Activated T-helper 17 cell treated with anti-CD3 and anti-CD28 coated beads, Interleukin-2, amount 50 U/mL, for 72 hours (primary cell): Measurements from ENCODE around the gene UNKL. TPM values are rescaled to one million over a fixed set of nuclear protein-coding genes. Genes with fewer than 3 reads are reported as not detected.

Experiments used
- ATAC-seq: fragments of 150-1000 bp; cut with Tn5 transposase; replicated peaks from 2 replicates; pipeline ENCODE4 v1.10.0; 2021; ENCODE audit warnings: mild to moderate bottlenecking, moderate library complexity
- H3K27ac Mint-ChIP-seq: one replicate; pipeline ENCODE4 v1.8.0; 2022; ENCODE audit warnings: mixed read lengths
- H3K27me3 Mint-ChIP-seq: one replicate; pipeline ENCODE4 v1.8.0; 2022; ENCODE audit warnings: mixed read lengths
- H3K36me3 Mint-ChIP-seq: one replicate; pipeline ENCODE4 v1.8.0; 2022; ENCODE audit warnings: low read depth, mild to moderate bottlenecking, mixed read lengths
- H3K4me1 Mint-ChIP-seq: one replicate; pipeline ENCODE4 v1.8.0; 2022; ENCODE audit warnings: mixed read lengths
- H3K4me3 Mint-ChIP-seq: one replicate; pipeline ENCODE4 v1.8.0; 2022; ENCODE audit warnings: mild to moderate bottlenecking, mixed read lengths
- H3K9me3 Mint-ChIP-seq: one replicate; pipeline ENCODE4 v1.8.0; 2022; ENCODE audit warnings: mixed read lengths
- total RNA-seq, 2 donors: library from RNA; stranded (reverse); gene quantifications; one replicate each; pipeline ENCODE4 v1.2.3, GENCODE V29; 2022

Gene UNKL
- total RNA-seq, 2 donors from 2014 or later: 36.4 to 76.4 TPM

DNA sequence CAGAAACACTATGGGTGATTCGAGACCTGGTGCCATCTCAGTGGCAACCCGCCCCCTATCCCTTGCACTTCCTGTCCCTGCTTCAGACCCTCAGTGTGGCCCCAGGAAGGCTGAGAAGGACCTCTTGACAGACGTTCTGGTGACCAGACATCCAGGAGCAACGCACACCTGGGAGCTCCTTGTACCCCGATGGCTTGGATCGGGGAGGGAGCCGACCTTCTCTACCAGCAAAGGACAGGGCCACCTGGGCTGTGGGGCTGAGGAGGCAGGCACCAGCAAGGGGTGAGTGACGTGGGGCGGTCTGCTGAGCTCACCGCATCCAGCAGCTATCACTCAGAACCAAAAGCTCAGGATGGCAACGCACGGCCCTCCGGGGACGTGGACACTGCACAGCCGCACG, 27.2 kb downstream of the UNKL start:
- no peak for ATAC-seq
- peaks cover 22% of the 10 kb centered on the region for H3K36me3 Mint-ChIP-seq
- no peak overlapping the region for H3K4me3 Mint-ChIP-seq
- no peak overlapping the region for H3K27ac Mint-ChIP-seq
- no peaks in the 10 kb centered on the region for H3K4me1 Mint-ChIP-seq
- H3K9me3 Mint-ChIP-seq: no peaks in the 10 kb centered on the region
- no peaks in the 10 kb centered on the region for H3K27me3 Mint-ChIP-seq

DNA sequence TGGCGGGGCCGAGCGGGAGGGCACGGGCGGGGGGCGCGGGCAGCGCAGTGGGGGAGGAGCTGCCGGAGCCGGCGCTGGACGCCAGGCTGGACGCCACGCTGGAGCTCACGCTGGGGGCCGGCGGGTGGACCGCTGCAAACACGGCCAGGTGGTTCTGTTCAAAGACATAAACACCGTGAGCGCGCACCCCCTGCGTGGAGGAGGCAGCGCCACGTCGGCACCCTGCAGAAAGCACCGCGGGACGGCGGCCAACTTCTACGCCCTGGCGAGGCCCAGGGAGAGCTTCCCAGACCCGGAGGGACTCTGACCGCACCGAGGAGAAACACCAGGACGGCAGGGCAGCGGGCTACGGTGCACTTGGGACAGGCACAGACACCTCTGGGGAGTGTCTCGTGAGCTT, 29.3 kb downstream of the UNKL start:
- Mint-ChIP-seq H3K9me3 (no peaks in the 10 kb centered on the region), H3K36me3 (peaks cover 19% of the 10 kb centered on the region), H3K4me1 (no peaks in the 10 kb centered on the region), H3K4me3 (no peak overlapping the region), H3K27me3 (no peaks in the 10 kb centered on the region), H3K27ac (no peak overlapping the region)
- ATAC-seq: no peak

GRCh38 chr16:1383556-1383955, 30.9 kb downstream of the UNKL start:
- Mint-ChIP-seq H3K4me1 (peaks cover 4% of the 10 kb centered on the region), H3K4me3 (no peak overlapping the region), H3K27me3 (no peaks in the 10 kb centered on the region), H3K36me3 (peaks cover 19% of the 10 kb centered on the region), H3K9me3 (no peaks in the 10 kb centered on the region), H3K27ac (no peak overlapping the region)
- no peak for ATAC-seq

DNA sequence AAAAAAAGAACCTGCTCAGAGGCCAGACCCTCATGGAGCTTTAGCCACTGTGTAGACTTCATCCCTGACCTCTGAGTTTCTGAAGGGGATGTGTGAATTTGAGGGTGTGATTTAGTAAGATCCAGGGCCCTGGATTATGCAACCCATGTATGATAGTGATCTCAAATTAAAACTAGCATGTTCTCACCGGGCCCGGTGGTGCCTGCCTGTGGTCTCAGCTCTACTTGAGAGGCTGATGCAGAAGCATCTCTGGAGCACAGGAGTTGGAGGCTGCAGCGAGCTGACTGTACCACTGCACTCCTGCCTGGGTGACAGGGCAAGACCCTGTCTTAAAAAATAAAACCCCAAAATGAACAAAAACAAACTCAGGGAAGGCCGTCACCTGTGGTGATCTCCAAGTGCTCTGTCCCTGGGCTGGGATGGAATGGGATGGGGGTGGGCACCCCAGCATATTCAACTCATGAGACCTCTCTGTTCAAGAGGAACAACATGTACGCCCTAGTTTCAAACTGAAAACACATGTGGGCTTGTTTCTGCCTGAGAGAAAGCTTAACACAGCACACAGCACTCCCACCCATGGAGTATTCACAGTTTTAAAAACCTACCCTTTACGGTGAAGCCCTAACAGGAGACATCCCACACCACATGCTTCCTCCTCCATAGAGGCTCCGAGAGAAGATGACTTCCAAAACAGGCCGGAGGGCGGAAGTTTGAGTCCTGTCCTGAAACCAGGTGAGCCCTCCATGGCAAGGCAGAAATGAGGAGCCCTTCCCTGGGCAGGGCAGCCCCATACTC, 32.7 kb downstream of the UNKL start:
- ATAC-seq: no peak

GRCh38 chr16:1380195-1380594, 34.3 kb downstream of the UNKL start:
- Mint-ChIP-seq H3K4me3 (peak overlapping the region; percentile 77), H3K4me1 (peaks cover 12% of the 10 kb centered on the region), H3K9me3 (no peaks in the 10 kb centered on the region), H3K27ac (peak overlapping the region; percentile 71), H3K36me3 (peaks cover 28% of the 10 kb centered on the region), H3K27me3 (no peaks in the 10 kb centered on the region)
- ATAC-seq: no peak

More for the DNA sequence above, 32.7 kb downstream of the UNKL start:
- H3K27ac Mint-ChIP-seq: no peak overlapping the region
- no peaks in the 10 kb centered on the region for H3K9me3 Mint-ChIP-seq
- no peaks in the 10 kb centered on the region for H3K27me3 Mint-ChIP-seq
- H3K4me1 Mint-ChIP-seq: peaks cover 12% of the 10 kb centered on the region
- H3K36me3 Mint-ChIP-seq: peaks cover 28% of the 10 kb centered on the region
- H3K4me3 Mint-ChIP-seq: no peak overlapping the region

- H3K9me3 Mint-ChIP-seq: no peaks in the 10 kb centered on the region
- peaks cover 12% of the 10 kb centered on the region for H3K4me1 Mint-ChIP-seq
- peaks cover 22% of the 10 kb centered on the region for H3K36me3 Mint-ChIP-seq
- ATAC-seq: peak; percentile 76
- peak overlapping the region; percentile 90 for H3K4me3 Mint-ChIP-seq
- H3K27ac Mint-ChIP-seq: peak overlapping the region; percentile 89
- H3K27me3 Mint-ChIP-seq: no peaks in the 10 kb centered on the region
Observed at GRCh38 chr16:1379304-1380076, 35.0 kb downstream of the UNKL start.

DNA sequence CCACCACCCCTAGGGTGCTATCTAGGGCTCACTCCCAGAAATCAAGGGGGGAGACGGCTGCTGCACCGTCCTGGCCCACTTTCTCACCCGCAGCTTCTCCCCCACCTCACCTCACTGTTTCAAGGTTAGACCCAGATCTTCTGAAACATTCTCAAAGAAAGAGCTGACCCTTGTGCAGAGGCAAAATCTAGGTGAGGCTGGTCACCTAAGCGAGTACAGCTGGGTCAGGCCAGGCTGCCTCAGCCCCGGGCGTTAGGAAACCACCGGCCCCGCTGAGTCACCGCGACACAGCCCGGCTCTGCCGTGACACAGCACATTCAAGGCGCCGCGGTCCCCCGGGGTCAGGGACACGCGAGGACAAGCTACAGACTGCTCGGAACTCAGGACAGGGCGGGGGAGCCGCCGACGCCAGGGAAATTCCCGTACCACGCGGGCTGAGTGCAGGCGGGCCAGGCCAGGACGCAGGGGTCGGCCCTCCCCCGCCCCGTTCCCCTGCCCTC, 35.6 kb downstream of the UNKL start:
- Mint-ChIP-seq H3K27ac (peak overlapping the region; percentile 89), H3K36me3 (peaks cover 22% of the 10 kb centered on the region), H3K27me3 (no peaks in the 10 kb centered on the region), H3K9me3 (no peaks in the 10 kb centered on the region), H3K4me1 (peaks cover 12% of the 10 kb centered on the region), H3K4me3 (peak overlapping the region; percentile 90)
- ATAC-seq: peak; percentile 87

DNA sequence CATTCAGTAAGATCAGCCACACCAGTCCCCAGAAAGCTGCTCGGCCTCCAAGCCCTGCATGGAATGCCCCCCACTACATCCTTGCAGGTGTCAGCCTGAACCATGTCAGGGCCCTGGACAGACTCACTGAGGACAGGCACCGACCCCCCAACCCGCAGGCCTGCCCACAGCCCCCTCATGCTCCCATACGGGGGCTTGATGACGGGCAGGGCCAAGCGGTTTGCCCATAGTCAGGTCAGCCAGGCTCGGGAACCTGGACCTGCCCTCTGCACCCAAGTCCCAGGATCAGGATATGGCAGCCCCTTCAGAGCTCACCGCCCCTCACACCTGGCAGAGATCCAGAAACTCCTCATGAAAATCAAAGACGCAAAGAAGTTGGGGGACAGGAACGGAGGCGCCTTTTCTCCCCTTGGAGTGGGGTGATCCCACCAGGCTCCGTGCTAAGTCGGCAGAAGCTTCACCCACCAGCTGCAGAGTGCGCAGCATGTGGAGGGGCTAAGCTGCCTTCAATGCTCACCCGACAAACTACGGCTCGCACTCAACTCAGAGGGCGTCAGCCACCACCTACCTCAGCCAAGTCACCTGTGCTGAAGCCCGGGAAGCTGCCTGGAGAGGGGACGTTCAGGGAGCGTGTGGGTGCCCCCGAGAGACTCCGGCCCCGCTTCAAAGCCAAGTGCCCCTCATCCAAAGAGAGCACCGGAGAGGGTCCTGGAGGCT, 36.3 kb downstream of the UNKL start:
- ATAC-seq: no peak
- Mint-ChIP-seq H3K9me3 (no peaks in the 10 kb centered on the region), H3K27ac (peak overlapping the region; percentile 89), H3K4me1 (peaks cover 12% of the 10 kb centered on the region), H3K4me3 (peak overlapping the region; percentile 90), H3K36me3 (peaks cover 22% of the 10 kb centered on the region), H3K27me3 (no peaks in the 10 kb centered on the region)

- ATAC-seq: no peak
- Mint-ChIP-seq H3K4me1 (peaks cover 12% of the 10 kb centered on the region), H3K9me3 (no peaks in the 10 kb centered on the region), H3K36me3 (peaks cover 22% of the 10 kb centered on the region), H3K4me3 (peak overlapping the region; percentile 90), H3K27ac (peak overlapping the region; percentile 89), H3K27me3 (no peaks in the 10 kb centered on the region)
Observed at GRCh38 chr16:1377406-1378010, 37.0 kb downstream of the UNKL start.

GRCh38 chr16:1375741-1376410, 38.6 kb downstream of the UNKL start:
- Mint-ChIP-seq H3K4me1 (peaks cover 12% of the 10 kb centered on the region), H3K27me3 (no peaks in the 10 kb centered on the region), H3K4me3 (no peak overlapping the region), H3K36me3 (peaks cover 29% of the 10 kb centered on the region), H3K9me3 (no peaks in the 10 kb centered on the region), H3K27ac (no peak overlapping the region)
- ATAC-seq: no peak

- H3K27me3 Mint-ChIP-seq: no peaks in the 10 kb centered on the region
- no peak overlapping the region for H3K27ac Mint-ChIP-seq
- no peaks in the 10 kb centered on the region for H3K9me3 Mint-ChIP-seq
- H3K4me3 Mint-ChIP-seq: no peak overlapping the region
- H3K36me3 Mint-ChIP-seq: peaks cover 32% of the 10 kb centered on the region
- ATAC-seq: no peak
- H3K4me1 Mint-ChIP-seq: peaks cover 12% of the 10 kb centered on the region
Observed at GRCh38 chr16:1375298-1375640, 39.2 kb downstream of the UNKL start.

GRCh38 chr16:1374418-1375297, 39.8 kb downstream of the UNKL start:
- H3K9me3 Mint-ChIP-seq: no peaks in the 10 kb centered on the region
- no peak overlapping the region for H3K27ac Mint-ChIP-seq
- ATAC-seq: no peak
- H3K4me3 Mint-ChIP-seq: no peak overlapping the region
- H3K4me1 Mint-ChIP-seq: peaks cover 12% of the 10 kb centered on the region
- peaks cover 38% of the 10 kb centered on the region for H3K36me3 Mint-ChIP-seq
- no peaks in the 10 kb centered on the region for H3K27me3 Mint-ChIP-seq

DNA sequence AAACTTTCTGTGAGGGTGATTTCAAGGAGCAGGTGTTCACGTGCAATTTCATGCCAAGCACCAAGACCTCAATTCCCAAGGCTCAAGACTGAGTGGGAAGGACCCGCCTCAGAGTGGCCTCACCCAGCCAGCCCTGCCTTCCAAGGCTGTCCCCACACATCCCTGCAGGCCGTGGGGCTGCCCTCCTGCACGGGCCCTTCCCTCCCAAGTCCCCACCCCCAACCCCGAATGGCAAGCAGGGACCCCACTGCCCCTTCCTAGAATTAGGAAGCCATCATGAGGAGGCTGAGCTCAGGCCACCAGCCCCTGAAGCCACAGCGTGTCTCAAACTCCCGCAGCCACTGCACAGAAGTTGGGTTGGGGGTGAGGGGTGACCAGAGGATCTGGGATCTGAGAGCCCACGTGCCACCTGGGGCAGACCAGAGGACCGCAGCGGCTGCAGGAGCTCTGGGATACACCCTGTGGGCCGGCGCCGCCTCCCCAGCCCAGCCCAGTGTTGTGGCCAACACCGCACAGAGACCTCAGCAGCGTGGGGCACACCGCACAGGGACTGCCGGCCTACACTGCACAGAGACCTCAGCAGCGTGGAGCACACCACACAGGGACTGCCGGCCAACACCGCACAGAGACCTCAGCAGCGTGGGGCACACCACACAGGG, 42.1 kb downstream of the UNKL start:
- H3K27me3 Mint-ChIP-seq: no peaks in the 10 kb centered on the region
- H3K4me3 Mint-ChIP-seq: no peak overlapping the region
- H3K9me3 Mint-ChIP-seq: no peaks in the 10 kb centered on the region
- H3K36me3 Mint-ChIP-seq: peaks cover 30% of the 10 kb centered on the region
- H3K4me1 Mint-ChIP-seq: no peaks in the 10 kb centered on the region
- H3K27ac Mint-ChIP-seq: no peak overlapping the region
- no peak for ATAC-seq
